MM.1S (cell line): ENCODE data around the gene ANKRD60.

Source experiments
- DNase-seq: peaks from one replicate; pipeline ENCODE4 v3.0.0-alpha.2; 2015
- H2AFZ ChIP-seq: fragments of 300-600 bp; sonication (generic); 2 replicates; pipeline ENCODE4 v1.6.0; 2016; ENCODE audit warnings: antibody characterized with exemption, low read length
- H3F3A ChIP-seq: fragments of 300-600 bp; sonication (generic); 2 replicates; pipeline ENCODE4 v1.6.1; 2016; ENCODE audit warnings: mild to moderate bottlenecking, antibody characterized with exemption, low read length, moderate library complexity, mixed read lengths; ENCODE audit not compliant: insufficient read depth
- H3K27ac ChIP-seq: fragments of 300-600 bp; sonication (generic); 2 replicates; pipeline ENCODE4 v1.5.1; 2016; ENCODE audit warnings: mild to moderate bottlenecking, low read length
- H3K27me3 ChIP-seq: fragments of 300-600 bp; sonication (generic); replicated peaks from 2 replicates; pipeline ENCODE4 v1.6.0; 2016; ENCODE audit warnings: low read length; ENCODE audit not compliant: insufficient read depth
- H3K36me3 ChIP-seq: fragments of 300-600 bp; sonication (generic); replicated peaks from 2 replicates; pipeline ENCODE4 v1.6.1; 2016; ENCODE audit warnings: mild to moderate bottlenecking, low read length, mixed read lengths; ENCODE audit not compliant: insufficient read depth
- H3K4me1 ChIP-seq: fragments of 300-600 bp; sonication (generic); 2 replicates; pipeline ENCODE4 v1.6.1; 2016; ENCODE audit warnings: low read length, mixed read lengths
- H3K4me2 ChIP-seq: fragments of 300-600 bp; sonication (generic); 2 replicates; pipeline ENCODE4 v1.6.0; 2016; ENCODE audit warnings: low read depth, low read length
- H3K4me3 ChIP-seq: fragments of 300-600 bp; sonication (generic); 2 replicates; pipeline ENCODE4 v1.5.1; 2016; ENCODE audit warnings: low read length, mixed read lengths
- H3K79me2 ChIP-seq: fragments of 300-600 bp; sonication (generic); 2 replicates; pipeline ENCODE4 v1.6.1; 2016; ENCODE audit warnings: mixed run types, low read length, mixed read lengths
- H3K9ac ChIP-seq: fragments of 300-600 bp; sonication (generic); 2 replicates; pipeline ENCODE4 v1.6.1; 2016; ENCODE audit warnings: low read length, mixed read lengths
- H3K9me2 ChIP-seq: fragments of 300-600 bp; sonication (generic); replicated peaks from 2 replicates; pipeline ENCODE4 v1.6.1; 2016; ENCODE audit warnings: mild to moderate bottlenecking, low read length, mixed read lengths; ENCODE audit not compliant: insufficient read depth
- H3K9me3 ChIP-seq: fragments of 300-600 bp; sonication (generic); replicated peaks from 2 replicates; pipeline ENCODE4 v1.6.1; 2016; ENCODE audit warnings: mild to moderate bottlenecking, low read length, mixed read lengths; ENCODE audit not compliant: insufficient read depth
- H4K20me1 ChIP-seq: fragments of 300-600 bp; sonication (generic); 2 replicates; pipeline ENCODE4 v1.6.1; 2016; ENCODE audit warnings: mild to moderate bottlenecking, low read length, moderate library complexity, mixed read lengths; ENCODE audit not compliant: insufficient read depth
- EZH2 ChIP-seq: fragments of 300-600 bp; sonication (generic); optimal IDR thresholded peaks from 2 replicates; pipeline ENCODE3; 2017; ENCODE audit warnings: low read depth, mild to moderate bottlenecking, antibody characterized with exemption, low read length, mixed read lengths
- EZH2phosphoT487 ChIP-seq: fragments of 300-600 bp; sonication (generic); IDR thresholded peaks from 2 replicates; pipeline ENCODE4 v1.6.1; 2018; ENCODE audit warnings: antibody characterized with exemption, low read length
- TF ChIP-seq, protein P1 (sequence below): fragments of 300-600 bp; sonication (generic); IDR thresholded peaks from 2 replicates; pipeline ENCODE4 v1.5.1; 2016; ENCODE audit warnings: antibody characterized with exemption, low read length, mixed read lengths

Gene ANKRD60

GRCh38 chr20:58256307-58256706, 27.9 kb upstream of the ANKRD60 start:
- Histone ChIP-seq H3K9ac (no peak overlapping the region), H3K4me2 (no peak overlapping the region), H3K4me1 (no peaks in the 10 kb centered on the region), H3K9me3 (no peaks in the 10 kb centered on the region), H3K9me2 (no peaks in the 10 kb centered on the region), H3K27me3 (no peaks in the 10 kb centered on the region), H3K36me3 (no peaks in the 10 kb centered on the region), H3K4me3 (no peak overlapping the region), H3K27ac (no peak overlapping the region), H3F3A (no peaks in the 10 kb centered on the region), H4K20me1 (no peaks in the 10 kb centered on the region), H3K79me2 (no peaks in the 10 kb centered on the region), H2AFZ (no peak overlapping the region)
- no peak for DNase-seq
- TF ChIP-seq EZH2 (no peak), EZH2phosphoT487 (no peak)
- TF ChIP-seq, protein P1, sequence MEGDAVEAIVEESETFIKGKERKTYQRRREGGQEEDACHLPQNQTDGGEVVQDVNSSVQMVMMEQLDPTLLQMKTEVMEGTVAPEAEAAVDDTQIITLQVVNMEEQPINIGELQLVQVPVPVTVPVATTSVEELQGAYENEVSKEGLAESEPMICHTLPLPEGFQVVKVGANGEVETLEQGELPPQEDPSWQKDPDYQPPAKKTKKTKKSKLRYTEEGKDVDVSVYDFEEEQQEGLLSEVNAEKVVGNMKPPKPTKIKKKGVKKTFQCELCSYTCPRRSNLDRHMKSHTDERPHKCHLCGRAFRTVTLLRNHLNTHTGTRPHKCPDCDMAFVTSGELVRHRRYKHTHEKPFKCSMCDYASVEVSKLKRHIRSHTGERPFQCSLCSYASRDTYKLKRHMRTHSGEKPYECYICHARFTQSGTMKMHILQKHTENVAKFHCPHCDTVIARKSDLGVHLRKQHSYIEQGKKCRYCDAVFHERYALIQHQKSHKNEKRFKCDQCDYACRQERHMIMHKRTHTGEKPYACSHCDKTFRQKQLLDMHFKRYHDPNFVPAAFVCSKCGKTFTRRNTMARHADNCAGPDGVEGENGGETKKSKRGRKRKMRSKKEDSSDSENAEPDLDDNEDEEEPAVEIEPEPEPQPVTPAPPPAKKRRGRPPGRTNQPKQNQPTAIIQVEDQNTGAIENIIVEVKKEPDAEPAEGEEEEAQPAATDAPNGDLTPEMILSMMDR, result no peak

- H3K9me2 ChIP-seq, result no peaks in the 10 kb centered on the region
- no peaks in the 10 kb centered on the region for H3K36me3 ChIP-seq
- no peak overlapping the region for H3K4me2 ChIP-seq
- H4K20me1 ChIP-seq, result no peaks in the 10 kb centered on the region
- no peak overlapping the region for H3K9ac ChIP-seq
- no peaks in the 10 kb centered on the region for H3K9me3 ChIP-seq
- H3K27ac ChIP-seq, result no peak overlapping the region
- no peak for DNase-seq
- H2AFZ ChIP-seq, result no peak overlapping the region
- H3K27me3 ChIP-seq, result no peaks in the 10 kb centered on the region
- no peak overlapping the region for H3K4me3 ChIP-seq
- H3K79me2 ChIP-seq, result no peaks in the 10 kb centered on the region
- no peaks in the 10 kb centered on the region for H3F3A ChIP-seq
- TF ChIP-seq EZH2phosphoT487 (no peak), EZH2 (no peak)
- TF ChIP-seq, protein P1, result no peak
- H3K4me1 ChIP-seq, result no peaks in the 10 kb centered on the region
Measured at GRCh38 chr20:58254890-58255289, 26.4 kb upstream of the ANKRD60 start.

DNA sequence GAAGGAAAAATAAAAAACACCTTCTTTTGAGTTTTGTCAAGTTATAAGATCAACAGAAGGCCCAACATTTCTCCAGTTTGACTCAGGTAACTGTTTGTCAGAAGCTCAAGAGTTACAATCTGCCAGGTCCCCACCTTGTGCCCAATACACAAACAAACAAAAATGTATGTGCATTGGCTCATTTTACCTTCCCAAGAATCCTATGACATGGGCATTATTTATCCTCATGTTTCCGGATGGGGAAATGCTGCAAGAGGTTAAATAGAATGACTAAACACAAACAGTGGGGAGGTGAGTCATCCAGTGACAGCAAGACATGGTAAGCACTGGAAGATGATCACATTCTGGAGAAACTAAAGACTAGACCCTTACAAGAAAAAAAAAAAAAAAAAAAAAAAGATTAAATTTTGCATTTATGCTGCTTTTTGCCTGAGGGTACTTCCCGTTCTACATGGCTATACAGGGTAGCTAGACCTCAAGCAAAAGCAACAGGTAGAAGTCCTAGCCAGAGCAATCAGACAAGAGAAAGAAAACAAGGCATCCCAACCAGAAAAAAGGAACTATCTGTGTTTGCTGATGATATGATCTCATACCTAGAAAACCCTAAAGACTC, 23.6 kb upstream of the ANKRD60 start:
- Histone ChIP-seq H3K4me1 (no peaks in the 10 kb centered on the region), H3K36me3 (no peaks in the 10 kb centered on the region), H3F3A (no peaks in the 10 kb centered on the region), H3K79me2 (no peaks in the 10 kb centered on the region), H3K9me2 (no peaks in the 10 kb centered on the region), H3K9me3 (no peaks in the 10 kb centered on the region), H3K27me3 (no peaks in the 10 kb centered on the region), H3K4me3 (no peak overlapping the region), H3K4me2 (no peak overlapping the region), H3K27ac (no peak overlapping the region), H4K20me1 (no peaks in the 10 kb centered on the region), H3K9ac (no peak overlapping the region), H2AFZ (no peak overlapping the region)
- DNase-seq, result no peak
- TF ChIP-seq EZH2phosphoT487, result no peak
- TF ChIP-seq, protein P1, result no peak
